Renal cortex interstitium (tissue), 11 donors: ENCODE measurements around the gene GAB4. TPM values are rescaled to one million over a fixed set of nuclear protein-coding genes. Genes with fewer than 3 reads are reported as not detected.
A peak's percentile ranks its signal among the peaks of the same experiment; 100 is the strongest.
"Not testable (repeated sequence)": the region's sequence is repeated elsewhere in the genome, so short reads cannot be mapped to it uniquely, and the experiment has no call there.

Experiments used
- DNase-seq, 11 donors: peaks; one replicate each; pipeline ENCODE4 v3.0.0-alpha.2; 2013; ENCODE audit warnings: low read depth in 9 of 11, low spot score in 4 of 11; ENCODE audit errors: extremely low read depth in 1 of 11
- polyA plus RNA-seq, 3 donors: library from polyadenylated mRNA; unstranded; fragments of 120-200 nt; gene quantifications; one replicate each; pipeline ENCODE4 v1.2.1, GENCODE V29; 2013; ENCODE audit not compliant: insufficient read length in 3 of 3

Gene GAB4
- polyA plus RNA-seq, 3 donors = 0.06 TPM; not detected in 2

DNA sequence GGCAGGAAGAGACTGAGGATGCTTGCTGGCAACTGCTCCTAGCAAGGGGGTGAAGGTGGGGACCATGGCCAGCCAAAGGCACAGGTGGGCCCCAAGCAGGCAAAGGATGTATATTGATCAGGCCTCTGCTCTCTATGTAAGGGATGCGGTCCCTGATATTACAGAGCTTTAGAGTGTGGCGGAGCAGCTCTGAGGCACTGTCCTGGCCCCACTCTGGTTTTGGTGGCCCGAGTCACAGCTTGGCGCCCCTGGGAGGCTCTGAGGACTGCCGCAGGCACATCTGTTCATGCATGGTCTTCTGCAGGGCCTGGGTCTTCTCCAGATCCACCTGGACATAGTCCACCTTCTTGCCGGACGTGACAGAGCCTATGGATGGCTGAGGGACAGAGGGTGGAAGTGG is 45.5 kb downstream of the GAB4 start:
- DNase-seq = no peak

DNA sequence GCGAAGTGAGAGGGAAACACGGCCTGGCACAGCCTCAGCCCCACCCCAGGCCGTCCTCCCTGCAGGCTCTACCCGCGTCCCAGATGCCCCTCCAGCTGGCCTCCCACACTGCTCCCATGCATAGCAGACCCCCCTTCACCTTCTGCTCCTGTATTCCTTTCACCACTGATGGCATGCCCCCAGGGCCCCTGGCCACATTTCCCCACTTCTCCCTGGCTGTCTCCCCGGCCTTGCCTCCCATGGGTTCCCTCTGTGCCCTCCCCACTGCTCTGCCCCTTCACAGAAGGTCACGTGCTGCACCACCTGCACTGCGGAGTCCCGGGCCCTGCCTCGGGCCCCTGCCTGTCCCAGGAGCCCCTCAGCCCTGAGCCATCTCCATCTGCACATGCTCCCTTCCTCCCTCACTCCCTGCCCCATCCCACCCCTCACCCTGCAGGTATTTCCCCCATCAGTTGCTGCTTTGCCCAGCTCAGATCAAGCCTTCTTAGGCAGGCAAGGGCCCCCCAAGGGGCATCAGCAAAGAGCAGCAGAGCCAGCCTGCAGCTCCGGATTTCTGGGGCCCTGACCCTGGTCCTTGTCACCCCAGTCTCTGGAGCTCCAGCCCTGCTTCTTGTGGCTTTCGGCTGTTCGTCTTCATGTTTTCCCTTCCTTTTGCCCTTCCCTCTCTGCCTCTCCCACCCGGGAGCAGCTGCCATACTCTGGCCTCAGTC is 46.4 kb downstream of the GAB4 start:
- DNase-seq = no peak

DNA sequence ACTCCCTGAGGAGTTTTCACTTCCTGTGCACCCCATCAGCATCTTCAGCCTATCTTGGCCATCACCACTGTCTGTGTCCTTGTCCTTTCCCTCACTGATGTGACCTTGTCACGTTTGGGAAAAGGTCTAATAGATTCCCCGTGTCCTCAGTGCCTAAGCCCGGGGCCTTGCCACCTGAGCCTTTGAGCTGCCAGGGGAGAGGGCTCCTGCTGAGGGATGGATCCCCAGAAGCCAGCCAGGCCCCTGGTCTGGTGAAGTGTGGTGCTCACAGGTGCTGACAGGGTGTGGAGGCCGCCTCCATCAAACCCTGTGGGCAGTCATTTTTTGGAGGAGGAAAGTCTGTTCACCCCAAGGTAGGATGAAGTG is 47.2 kb downstream of the GAB4 start:
- no peak for DNase-seq

DNA sequence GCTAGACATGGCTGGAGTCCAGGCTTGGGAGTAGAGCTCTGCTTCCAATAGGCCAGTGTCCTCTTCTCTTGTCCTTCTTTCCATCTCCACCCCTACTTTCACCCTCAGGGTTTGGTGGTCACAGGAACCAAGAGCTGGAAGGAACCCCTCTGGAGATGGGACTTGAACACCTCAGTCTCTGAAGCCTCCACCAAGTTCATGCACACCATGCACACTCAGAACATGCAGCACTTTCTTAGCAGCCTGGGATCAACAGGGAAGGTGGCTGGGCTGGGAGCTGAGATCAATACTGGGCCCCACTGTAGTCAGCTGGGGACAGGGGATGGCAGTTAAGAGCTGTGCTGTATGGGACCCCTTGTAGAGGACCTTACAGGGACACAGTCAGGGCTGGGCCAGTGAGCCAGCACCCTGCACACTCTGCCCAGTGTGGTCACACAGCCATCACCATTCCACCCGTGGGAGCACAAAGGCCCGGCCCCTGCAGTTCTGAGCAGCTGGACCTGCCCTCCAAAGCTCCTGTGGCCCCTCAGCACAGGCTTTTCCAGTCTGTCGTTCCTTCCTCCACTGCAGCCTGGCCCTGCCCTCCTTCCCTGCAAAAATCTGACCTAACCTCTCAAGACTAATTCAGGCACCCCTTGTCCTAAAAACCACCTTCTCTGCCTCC is 47.7 kb downstream of the GAB4 start:
- no peak for DNase-seq

DNA sequence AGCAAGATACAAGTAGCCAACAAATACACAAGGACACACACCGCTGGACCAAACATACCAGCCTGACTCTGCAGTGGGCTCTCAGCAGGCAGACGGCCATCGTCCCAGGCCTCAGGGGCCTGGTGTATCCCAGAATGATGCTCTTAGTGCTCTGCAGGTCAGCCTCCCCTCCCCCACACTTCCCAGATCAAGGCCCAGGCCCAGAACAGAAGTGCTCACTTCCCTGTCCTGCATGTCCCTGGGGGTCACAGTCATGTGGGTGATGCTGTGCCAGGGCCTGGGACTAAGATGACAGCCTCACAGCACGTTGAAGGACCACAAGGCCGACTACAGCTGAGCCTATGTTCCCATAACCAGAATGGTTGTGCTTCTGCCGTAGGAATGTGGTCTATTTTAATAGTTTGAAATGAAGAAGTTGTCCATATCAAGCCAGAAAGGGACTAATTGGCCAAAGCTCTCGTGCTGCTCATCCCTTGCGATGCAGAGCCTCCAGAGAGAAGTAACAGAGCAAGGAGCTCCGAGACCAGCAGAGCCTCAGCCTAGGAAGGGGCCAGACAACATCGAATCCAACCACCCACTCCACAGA is 48.6 kb downstream of the GAB4 start:
- DNase-seq = no peak

DNA sequence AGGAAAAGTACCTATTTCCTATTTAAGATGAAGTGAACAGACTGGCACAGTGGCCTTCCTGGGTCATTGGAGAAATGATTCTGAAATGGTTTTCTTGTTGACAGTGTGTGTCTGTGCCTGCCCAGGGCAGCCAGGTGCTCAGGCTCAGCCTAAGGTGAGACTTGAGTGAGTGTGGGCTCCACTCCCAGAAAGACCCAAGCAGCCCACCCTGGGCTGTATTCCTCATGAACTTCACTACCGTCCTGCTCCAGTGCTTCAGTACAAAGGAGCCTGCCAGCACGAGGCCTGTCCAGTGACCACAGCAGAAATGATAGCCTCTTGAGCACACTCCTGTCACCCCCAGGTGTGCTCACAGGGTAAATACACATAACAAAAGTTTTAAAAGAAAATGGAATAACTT is 49.5 kb downstream of the GAB4 start:
- no peak for DNase-seq

DNA sequence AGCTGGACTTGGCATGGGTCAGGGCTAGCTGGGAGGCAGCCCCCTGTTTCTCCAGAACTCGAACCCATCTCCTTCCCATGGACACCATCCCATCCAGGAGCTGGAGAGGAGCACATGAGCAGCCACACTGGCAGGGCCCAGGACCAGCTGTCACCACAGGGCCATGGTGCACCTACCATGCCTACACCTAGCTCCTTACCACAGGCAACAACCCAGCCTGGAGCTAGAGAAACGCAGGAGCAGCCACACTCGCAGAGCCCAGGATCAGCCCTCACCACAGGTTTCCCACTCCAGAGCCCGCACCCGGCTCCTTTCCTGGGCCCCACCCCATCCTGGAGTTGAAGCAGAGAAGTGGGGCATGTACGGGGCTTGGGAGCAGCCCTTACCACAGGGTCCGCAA is 50.2 kb downstream of the GAB4 start:
- DNase-seq = no peak

DNA sequence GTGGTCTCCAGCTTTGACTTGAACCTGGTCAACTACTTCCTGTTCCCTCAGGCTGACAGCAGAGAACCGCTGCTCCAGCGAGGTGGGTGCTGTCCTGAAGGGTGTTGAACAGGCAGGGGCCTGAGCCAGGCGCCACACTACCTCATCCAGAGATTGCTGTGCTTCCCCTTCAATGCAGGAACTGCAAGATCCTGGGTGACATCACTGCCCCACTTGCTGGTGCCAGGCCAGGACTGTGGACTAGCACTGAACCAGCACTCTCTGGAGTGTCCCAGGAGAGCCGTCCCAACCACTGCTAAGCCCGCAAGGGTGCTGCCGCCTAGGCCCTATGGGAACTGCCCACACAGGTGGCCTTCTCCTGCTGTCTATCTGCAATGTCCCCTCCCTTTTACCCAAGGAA is 51.7 kb downstream of the GAB4 start:
- no peak for DNase-seq

DNA sequence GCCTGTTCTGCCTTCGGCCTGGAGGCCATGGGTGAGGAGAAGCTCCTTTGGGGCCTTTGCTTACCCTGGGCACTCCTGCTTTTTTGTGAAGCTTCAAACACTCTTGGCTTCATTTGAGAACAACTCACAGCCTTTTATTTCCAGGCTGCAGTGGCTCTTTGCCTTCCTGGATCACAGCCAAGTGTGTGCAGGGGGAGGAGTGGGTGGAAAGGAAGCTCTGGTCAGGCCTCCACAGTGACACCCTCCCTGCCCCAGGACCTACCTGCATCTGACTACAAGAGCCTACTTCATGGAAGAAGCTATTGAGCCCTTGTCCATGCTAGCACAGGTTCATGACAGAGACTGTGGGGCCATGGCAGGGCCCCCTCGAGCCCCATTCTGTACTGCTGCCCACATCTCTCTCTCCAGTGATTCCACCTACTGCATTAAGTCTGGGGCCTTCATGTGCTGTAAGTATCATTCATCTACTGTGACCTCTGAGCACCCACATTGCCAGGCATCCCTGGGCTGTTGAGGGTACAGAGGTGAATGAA is 52.3 kb downstream of the GAB4 start:
- DNase-seq = peak in 7 of 11 donors; percentile 1 to 12 (median 5)

DNA sequence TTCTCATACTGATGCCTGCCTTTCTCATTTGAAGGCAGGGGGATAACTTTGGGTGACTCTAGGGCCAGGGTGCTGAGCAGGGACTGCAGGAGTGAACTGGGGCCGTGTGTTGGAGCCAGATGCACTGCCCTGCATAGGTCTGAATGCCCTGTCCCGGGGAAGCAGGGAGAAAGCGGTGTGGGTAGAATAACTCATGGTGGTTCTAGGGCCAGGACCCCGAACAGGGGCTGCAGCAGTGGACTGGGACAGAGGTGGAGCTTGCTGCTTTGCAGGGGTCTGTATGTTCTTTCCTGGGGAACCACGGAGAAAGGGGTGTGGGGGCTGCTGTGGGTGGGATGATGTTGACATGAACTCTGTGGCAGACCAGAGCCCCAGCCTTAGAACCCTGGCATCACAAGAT is 52.9 kb downstream of the GAB4 start:
- DNase-seq = no peak

DNA sequence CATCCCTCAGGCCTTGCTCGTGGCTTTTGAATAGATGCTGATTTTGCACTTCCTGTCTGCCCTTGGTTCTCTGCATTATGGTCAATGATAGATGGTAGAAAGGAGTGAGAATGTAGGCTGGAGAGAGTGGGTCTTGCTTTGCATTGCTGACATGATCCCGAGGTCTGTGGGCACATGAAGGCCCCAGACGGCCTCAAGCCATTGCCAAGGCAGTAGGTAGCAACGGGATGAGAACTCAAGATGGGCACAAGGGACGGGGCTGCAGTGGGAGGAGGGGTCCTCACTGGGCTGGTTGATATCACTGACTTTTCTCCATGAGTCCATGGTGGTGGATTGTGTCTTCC is 54.0 kb downstream of the GAB4 start:
- DNase-seq = no peak

DNA sequence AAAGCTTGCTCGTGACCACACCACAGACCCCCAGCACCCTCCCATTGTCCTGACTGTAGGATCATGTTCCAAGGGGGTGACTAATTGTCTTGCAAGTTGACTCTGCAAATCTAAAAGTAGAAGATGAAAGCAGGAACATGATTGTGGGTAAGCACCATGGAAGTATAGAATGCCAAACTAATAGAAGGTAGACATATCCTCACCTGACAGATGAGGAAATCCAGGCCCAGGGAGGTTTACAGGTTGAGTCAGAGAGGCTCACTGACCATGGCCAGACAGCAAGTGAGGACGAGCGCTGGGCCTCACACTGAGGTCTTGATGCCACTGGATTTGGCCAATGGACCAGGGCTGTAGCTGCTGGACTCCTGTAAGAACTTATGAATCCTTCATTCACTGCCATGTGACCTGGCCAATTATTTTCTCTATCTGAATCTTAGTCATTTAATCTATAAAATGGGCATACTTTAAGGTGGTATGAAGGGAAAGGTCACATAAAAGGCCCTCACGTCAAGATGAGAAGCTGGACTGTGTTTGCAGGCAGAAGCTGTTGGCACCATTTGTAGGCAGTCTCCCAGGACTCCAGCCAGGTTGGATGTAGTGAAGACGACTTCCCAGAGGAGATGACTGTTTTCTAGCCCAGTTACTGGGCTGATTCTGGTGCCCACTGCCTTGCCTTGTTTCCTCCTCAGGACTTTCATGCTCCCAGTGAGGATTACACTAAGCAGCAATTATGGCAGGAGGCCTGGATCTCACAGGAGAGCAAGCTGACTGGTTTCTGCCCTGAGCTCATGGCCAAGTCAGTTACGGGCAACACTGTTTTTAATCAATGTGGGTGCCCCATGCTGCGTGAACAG is 54.6 kb downstream of the GAB4 start:
- no peak for DNase-seq

DNA sequence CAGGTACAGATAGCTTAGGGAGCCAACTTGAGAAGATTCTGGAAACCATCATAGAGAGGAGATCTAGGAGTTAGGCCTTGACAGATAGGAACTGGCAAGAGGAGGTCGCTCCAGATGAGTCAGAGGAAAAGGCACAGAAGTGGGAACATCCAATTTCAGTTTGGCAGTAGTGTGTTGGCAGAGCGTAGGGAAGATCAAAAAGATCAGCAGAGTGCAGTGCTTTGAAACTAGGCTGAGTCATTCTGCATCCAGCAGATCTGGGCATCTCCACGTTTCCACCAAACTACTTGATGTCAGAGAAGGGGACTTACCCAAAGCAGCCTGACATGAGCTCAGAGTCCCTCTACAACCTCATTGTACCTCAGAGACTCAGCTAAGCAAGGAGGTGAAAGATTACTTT is 58.5 kb downstream of the GAB4 start:
- no peak for DNase-seq

DNA sequence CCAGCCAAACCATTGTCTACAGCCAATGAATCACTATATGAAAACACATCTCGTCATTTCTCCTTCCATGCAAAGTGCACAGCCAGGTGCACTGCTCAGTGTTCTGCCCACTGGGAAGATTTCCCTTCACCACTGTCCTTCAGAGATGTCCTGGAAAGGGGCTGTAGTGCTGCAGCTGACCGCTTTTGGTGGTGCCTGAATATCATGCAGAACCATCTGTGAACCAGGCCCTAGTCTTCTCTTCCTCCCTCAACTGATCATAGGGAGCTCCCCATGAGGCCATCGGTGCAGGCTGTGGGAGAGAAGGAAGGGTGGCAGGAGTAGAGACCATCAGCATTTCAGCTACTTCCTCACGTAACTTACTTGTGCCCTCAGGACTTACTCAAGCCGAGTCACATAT is 70.2 kb downstream of the GAB4 start:
- no peak for DNase-seq

DNA sequence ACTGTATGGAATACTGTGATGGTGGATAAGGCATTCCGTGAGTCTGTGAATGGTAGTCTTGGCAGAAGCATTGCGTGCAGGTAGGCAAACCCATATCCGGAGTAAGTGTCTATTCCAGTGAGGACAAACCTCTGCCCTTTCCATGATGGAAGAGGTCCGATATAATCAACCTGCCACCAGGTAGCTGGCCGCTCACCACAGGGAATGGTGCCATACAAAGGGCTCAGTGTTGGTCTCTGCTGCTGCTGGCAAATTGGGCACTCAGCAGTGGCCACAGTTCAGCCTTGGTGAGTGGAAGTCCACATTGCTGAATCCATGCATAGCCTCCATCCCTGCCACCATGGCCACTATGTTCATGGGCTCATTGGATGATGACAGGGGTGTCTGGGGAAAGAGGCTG is 70.8 kb downstream of the GAB4 start:
- DNase-seq = not testable (repeated sequence)

DNA sequence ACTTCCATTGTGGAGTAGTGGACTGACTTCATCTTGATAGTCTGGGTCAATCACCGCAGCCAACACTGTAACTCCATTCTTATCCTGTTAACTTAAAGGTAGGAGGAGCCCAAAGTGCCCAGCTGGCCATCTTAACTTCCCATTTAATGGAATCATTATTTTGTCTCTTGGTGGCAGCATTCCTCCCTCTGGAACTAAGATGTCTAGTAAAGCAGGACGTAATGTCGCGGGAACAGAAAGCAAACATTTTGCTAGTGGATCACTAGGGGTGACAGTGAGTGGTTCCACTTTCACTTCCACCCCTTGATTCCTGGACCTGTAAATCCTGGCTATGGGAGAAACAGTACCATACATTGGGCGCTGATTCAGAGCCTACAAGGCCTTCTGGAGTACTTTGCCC is 71.4 kb downstream of the GAB4 start:
- no peak for DNase-seq

DNA sequence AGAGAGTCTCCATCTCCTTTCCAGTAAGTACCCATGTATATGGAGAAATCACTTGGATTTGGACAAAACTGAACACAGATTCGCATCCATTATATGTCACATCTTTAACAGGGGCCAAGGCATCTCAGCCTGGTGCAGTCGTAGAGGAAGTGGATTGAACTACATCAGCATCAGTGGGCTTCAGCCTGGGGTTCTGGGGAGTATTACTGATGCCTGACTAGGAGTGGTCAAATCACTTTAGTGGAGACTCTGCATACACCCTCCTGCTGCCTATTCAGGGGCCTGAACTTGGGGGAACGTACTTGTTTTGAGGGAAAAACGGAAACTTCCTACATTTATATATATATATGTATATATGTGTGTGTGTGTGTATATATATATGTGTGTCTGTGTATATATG is 72.8 kb downstream of the GAB4 start:
- DNase-seq = no peak

DNA sequence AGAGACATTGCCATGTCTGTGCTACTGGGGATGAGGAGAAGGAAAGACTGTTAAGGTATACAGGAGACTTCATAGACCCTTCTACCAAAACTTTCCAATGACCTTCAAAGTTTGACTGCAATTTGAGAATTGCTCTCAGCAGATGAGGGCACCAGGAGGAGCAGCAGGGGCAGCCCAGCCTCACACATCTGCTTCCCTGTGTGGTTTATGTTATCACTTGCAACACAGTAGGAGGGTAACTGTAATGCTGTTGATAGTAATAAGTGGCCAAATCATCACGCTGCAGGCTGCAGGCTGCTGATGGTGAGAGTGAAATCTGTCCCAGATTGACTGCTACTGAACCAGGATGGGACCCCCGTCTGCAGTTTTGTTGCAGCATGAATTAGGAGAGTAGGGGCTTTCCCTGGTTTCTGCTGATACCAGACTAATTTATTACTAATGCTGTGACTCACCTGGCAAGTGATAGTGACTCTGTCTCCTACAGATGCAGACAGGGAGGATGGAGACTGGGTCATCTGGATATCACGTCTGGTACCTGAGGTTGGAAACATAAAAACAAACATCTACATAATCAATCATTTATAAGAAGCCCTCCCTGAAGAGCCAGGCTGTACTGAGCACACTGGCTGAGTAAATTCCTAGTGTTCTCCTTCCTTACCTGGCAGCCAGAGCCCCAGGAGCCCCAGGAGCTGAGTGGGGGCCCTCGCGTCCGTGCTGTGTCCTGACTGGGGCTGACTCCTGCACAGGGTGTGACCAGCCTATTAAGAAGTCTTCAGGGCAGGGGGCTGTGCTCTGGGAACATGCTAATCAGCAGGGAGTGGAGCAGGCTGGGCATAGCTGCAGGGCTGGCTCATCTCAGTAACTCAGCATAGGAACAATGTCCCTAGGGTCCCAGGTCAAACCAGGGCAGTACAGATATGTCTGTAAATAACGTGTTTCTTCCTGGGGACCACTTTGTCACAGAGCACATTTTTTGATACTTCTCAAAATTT is 74.4 kb downstream of the GAB4 start:
- no peak for DNase-seq

DNA sequence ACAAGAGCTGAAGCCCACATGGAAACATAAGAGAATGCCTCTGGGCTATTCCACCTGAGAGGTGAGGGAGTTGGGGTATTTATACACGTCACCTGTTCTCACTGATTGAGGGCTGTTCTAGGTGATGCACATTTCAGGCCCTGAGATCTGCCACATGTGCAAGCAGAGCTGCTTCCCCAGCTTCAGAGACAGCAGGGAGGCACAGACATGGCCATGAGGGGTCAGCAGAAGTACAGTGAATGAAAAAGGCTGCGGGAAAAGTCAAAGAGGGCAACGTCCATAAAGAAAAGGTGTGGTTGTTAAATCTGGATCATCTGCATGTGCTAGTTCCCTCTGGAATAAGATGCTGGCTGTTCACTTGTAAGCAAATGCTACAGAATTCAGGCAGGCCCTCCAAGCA is 75.4 kb downstream of the GAB4 start:
- no peak for DNase-seq
